Dedifferentiated amniotic fluid mesenchymal stem cell (primary cell): ENCODE data around the gene TACC2.
"Not testable (repeated sequence)": the region's sequence is repeated elsewhere in the genome, so short reads cannot be mapped to it uniquely, and the experiment has no call there.

ENCODE experiments used
- DNase-seq: peaks from one replicate; pipeline ENCODE4 v3.0.0-alpha.2; 2016; ENCODE audit errors: extremely low spot score

TACC2 gene

DNA sequence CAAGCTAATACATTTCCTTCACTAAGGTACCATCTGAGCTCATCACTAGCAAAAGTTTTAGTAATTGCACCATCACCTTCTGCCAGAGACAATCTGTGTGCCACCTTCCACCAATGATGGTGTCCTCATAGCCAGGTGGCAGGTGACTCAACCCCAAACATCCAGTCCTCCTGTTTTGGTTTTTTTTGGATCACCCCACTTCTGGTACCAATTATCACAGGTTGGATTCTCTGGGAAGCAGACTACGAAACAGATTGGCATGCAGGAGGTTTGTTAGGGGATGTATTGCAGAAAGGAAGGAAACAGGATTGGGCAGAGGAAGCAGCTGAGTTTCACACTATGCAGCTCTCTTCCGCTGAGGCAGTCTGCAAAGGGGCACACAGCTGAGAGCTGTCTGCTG, 4.5 kb upstream of the TACC2 start:
- no peak for DNase-seq

DNA sequence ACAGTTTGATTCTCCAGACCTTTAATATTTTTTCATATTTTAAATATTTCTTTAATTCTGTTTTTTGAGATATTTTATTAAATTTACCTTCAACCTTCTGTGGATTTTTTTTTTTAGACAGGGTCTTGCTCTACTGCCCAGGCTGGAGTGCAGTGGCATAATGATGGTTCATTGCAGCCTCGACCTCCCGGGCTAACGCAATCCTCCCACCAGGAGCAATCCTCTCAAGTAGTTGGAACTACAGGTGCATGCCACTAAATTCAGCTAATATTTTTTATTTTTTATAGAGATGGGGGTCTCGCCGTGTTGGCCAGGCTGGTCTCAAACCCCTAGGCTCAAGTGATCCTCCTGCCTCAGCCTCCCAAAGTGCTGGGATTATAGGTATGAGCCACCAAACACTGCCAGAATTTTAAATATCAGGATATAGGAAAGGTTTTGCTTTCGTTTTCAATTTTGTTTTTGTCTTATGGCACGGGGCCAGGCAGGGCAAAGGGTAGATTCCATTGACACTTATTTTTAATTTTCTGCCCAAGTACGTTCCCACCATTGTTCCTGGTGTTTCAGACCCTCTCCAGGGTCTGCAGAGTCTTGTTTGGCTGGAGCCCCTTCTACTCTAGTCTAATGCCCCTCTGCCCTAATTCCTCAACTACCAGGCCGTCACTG, 1.2 kb downstream of the TACC2 start:
- DNase-seq: no peak

DNA sequence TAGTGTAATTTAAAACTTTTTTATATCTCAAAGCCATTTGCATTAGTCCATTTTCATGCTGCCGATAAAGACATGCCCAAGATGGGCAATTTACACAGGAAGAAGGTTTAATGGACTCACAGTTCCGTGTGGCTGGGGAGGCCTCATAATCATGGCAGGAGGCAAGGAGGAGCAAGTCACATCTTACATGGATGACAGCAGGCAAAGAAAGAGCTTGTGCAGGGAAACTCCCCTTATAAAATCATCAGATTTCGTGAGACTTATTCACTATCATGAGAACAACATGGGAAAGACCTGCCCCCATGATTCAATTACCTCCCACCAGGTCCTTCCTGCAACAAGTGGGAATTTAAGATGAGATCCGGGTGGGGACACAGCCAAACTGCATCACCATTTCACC, 2.8 kb downstream of the TACC2 start:
- not testable (repeated sequence) for DNase-seq

DNA sequence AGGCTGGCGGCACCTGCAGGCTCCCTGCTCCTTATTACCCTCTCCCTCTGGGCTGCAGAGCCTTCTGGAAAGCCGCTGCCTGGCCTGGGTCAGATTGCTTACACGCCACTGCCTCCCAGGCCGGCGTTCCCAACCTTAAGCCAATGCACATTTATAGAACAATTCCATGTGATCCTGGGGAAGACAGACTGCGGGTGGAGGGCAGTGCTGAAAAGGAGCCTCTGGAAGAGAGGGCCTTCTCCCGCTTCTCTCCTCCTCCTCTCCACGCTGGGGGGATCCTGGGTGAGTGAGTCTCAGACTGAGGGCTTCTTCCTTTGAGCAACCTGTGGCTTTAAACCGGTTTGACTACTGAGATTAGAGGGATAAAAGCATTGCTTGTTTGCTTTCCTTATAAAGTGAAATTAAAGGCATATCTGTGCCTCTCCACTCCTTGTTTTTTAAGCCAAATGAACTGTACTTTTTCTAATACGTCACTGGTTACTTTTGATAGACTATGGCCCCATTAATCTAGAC, 5.5 kb downstream of the TACC2 start:
- no peak for DNase-seq

DNA sequence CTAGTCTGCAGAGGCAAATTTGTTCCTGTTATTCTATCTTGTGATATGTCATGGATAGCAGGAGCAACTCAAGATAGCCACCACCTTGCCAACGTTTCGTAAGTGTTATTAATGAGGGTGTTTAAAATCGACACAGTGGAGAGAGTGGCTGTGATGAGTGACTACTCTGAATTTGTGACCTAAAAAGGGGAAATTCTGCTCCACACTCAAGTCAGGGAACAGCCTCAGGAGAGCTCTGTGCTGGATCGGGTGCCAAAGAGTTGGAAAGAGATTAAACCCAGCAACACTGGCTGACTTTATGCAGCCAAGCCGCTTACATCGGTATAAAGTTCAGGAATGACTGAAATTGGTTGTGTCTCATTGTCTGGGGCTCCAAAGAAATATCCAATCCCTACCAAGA, 9.5 kb downstream of the TACC2 start:
- no peak for DNase-seq

DNA sequence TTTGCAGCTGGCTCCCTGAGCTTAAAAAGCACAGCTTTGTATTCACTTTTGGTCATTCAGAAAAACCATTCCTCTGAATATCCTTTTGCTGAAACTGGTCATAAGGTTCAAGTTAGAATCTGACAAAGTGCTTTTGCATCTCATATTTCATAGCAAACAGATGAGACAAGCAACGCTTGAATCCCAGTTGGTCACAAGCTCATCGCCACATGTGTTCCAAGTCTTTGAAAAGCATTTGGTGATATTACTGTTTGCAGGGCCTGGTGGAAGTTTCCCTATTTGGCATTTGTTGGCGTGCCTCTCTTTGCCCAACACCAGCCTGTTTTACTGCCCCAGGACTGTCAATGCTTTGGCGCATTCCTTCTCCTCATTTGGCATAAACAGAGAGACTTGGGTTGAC, 10.3 kb downstream of the TACC2 start:
- no peak for DNase-seq

DNA sequence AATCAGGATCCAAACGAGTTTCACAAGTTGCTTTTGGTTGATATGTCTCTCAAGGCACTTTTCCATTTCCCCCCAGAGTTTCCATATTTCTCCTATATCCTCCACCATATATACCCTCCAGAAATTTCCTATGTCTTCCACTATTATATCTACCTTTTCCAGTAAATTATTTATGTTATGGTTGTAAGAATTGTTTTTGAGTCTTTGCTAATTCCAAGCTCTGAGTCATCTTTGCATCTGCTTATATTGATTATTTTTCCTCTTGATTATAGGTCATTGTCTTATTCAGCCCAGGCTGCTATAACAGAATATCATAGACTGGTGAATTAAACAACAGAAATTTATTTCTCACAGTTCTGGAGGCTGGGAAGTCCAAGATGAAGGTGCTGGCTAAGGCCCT, 12.7 kb downstream of the TACC2 start:
- DNase-seq: no peak

DNA sequence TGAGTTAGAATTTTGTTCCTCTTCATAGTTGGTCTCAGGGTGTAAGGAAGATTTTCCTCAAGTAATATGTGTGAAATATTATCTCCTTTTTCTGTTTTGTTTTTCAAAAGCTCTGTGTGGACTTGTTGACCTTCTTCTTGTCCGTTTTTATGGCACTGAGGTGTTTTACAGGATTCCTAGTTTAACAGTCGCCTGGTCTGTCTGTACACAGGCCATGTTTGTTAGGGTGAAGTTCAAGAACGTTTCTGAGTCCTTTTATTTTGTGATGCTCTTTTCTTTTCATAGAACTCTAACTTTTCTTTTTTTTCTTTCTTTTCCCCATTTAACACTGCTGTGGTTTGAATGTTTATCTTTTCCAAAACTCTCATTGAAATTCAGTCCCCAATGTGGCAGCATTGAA, 18.5 kb downstream of the TACC2 start:
- no peak for DNase-seq

DNA sequence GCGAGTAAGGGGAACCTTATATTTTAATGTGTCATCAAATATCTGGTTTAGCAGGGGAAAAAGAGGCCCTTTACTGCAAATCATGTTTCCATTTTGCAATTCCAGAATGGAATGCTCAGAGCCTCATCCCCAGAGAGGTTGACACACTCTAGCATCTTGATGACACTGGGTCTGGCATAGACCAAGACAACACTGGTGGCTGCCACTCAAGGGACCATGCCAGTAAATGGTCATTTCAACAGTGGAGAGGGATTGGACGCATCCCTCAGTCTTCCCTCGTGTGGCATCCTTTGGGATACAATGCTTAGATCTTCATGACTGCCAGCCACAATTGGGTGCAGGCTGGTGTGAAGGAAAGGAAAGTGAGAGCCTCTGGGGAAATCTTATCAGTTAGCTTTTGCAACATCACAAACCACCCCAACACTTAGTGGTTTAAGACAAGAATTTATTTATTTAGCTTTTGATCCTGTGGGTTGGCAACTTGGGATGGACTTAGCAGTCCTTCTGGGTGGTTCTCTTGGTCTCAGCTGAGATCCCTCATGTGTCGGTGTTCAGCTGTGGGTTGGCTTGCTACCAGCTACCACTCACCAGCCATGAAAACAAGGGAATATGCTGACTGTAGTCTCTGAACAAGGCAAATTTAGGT, 21.6 kb downstream of the TACC2 start:
- DNase-seq: no peak

DNA sequence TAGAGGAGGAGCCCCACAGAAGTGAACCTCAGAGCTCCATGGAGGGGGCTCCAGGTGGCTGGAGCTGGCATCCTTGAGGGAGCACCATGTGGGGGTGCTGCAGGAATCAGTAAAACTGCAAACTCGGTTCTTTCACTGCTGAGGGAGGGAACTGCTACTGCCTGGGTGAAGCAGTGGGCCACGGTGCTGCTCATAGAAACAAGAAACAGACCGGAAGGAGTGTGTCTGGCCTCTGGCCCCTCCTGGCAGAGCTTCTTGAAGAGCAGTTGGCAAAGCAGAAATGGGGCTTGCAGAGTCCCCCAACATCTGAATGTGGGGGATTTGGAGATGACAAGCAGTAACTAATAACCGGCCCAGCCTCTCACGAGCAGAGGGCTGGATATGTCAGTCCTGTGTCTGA, 23.8 kb downstream of the TACC2 start:
- DNase-seq: no peak

DNA sequence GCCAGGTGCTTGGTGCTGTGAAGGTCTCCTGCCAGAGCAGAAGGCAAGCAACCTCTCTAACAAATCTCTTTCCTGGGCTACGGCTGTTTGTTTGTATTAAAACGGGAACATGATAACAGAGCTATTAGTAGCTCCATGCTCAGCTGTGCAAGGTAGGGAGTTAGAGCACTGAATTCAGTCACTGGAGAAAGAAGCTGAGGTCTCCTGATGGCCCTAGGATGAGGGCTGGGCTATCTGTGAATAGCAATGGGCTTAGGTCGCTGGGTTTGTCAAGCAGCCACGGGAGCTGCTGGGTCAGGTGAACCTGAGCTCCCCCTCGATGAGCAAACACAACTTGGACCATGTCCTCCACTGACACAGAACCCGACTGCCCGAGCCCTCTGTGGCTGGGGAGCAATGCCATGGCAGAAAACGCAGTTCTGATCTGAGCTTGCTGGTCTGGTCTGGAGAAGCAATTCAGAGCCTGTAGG, 24.4 kb downstream of the TACC2 start:
- no peak for DNase-seq

DNA sequence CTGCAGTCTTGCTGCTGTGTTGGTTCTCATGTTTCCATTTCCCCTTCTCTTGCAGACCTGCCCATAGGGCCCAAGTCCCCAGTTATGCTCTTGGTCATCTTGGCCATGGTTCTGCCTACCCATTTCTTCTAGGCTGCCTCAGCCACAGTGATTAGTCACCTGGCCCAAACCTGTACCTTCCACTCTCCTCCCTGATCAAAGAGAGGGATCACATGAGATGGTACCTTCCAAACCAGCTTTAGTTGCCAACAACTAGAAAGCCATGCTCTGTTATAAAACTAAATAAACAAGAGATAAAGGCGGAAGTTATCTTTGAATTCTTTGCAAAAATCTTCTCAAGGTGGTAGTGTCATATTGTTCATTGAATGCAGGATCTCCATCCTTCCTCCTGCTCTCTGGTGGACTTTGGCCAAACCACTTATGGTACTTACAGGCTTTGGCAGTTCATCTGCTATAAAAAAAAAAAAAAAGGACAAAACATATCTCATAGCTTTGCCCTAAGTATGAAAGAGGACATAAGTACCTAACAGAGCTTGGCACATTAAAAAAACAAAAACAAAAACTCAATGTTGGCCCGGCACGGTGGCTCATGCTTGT, 25.8 kb downstream of the TACC2 start:
- DNase-seq: no peak

DNA sequence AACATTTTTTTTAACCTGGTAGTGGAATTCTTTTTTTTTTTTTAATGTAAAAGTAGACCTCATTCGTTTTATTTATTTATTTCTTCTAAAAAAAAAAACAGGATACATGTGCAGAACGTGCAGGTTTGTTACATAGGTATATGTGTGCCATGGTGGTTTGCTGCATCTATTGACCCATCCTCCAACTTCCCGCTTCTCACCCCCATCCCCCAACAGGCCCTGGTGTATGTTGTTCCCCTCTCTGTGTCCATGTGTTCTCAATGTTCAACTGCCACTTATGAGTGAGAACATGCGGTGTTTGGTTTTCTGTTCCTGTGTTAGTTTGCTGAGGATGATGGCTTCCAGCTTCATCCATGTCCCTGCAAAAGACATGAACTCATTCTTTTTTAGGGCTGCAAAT, 29.0 kb downstream of the TACC2 start:
- not testable (repeated sequence) for DNase-seq

DNA sequence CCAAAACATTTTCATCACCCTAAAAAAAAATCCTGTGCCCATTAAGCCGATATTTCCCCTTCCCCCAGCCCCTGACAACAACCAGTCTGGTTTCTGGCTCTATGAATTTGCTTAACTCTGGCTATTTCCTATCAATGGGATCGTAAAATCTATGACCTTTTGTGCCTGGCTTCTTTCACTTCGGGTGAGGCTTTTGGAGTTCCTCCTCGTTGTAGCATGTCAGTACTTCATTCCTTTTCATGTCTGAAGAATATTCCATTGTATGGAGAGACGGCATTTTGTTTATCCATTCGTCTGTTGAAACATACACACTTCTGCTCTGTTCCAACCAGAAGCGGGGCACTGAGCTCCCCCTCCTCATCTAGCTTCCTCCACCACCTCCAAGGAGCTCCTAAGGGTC, 29.5 kb downstream of the TACC2 start:
- no peak for DNase-seq

DNA sequence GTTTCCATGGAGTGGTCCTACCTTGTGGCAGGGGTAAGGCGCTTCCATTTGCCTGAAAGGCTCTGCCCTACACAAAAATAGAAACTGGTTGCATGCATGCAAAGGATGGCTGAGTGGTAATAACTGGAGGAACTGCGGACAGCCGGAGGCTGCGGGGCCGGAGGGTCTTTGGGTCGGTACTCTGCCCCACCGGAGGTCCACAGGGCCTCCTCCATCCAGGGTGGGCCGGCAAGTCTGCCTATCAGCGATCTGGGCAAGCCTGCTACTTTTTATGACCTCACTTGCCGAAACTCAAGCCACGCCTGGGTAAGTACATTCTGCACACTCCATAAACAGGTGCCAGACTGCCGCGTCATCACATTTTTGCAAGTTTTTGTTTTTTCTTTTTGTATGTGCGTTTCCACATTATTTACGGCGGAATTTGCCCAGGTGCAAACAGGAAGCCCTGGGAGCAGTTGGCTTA, 30.0 kb downstream of the TACC2 start:
- DNase-seq: no peak

DNA sequence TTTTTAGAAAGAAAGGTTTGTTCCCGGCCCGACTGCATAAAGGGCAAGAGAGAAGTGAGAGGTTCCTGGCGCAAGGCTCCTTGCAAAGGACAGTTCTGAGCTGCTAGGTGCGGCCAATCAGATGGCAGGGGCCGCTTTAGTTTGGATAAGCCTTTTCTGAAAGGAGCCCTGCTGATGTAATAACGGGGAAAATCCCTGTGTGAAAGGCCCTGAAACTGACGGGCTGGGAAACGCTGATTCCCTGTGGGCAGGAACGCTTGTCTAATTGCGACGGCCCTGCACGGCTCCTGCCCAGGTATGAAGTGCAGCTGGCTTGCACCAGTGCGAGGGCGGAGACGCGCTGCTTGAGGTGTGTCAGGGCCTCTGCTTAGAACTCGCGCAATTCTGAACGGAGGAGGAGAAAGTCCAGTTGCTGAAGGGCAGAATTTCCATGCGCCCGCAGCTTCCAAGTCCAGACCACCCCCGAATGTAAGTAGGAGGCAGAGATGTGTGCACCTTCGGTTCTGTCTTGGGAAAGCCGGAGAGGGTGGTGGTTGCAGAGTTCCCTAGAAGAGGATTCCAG, 30.5 kb downstream of the TACC2 start:
- no peak for DNase-seq

DNA sequence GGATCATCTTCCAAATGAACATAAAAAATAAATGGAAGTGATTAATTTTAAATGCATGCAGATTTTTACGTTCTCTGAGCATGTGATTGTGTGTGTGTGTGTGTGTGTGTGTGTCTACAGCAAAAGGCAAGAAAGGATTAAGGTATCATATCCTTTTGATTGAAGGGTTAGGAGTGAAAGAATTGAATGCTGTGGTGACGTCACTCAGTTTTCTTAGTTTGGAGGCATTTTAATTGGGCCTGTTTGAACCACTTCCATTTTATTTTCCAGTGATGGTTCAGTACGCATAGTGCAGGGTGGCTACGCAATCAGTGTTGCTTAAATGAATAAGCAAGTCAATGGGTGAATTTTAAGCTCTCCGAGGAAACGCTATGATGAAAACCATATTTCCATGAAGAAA, 31.3 kb downstream of the TACC2 start:
- DNase-seq: no peak

DNA sequence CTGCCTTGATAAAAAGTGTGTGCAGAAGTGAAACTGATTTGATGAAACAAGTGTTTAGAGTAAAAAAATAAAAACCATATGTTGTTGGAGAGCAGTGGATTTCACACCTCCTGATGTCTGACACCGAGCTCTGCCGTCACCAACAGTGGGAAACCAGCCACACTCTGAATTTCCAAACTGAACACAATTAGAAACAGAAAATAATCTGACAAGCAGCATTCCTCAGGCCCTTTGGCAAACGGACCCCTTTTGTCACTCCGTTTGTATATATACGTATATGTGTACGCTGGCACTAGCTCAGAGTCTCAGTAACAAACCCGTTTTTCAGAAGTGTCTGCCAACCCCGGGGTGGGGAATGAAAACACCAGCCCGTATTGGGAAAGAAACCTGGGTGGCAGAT, 32.4 kb downstream of the TACC2 start:
- DNase-seq: no peak

DNA sequence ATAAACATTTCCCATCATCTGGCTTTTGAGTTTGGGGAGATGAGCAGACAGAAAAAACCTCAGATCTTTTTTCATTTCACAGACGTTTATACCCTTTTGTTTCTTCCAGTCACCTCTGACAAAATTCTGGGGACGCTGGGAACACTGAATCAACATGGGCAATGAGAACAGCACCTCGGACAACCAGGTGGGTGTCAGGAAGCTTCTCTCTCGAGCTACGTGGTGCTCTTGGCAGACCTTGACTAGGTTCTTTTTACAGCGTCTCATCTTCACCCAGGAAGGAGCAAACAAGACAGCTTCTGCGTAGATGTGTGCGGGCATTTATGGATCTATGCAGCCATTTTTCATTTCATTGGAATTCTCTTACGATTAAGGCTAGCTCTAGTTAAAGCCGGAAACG, 32.9 kb downstream of the TACC2 start:
- no peak for DNase-seq

DNA sequence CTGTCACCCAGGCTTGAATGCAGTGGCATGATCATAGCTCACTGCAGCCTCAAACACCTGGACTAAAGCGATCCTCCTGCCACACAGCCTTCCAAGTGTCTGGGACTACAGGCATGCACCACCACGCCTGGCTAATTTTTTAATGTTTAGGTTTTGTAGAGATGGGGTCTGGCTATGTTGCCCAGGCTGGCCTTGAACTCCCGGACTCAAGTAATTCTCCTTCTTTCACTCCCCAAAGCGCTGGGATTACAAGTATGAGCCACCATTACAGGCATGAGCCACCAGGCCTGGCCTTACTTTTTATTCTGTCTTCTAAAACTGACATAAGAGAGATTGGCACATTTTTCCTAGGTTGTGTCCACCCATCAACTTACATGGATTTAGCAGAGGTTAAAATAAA, 33.3 kb downstream of the TACC2 start:
- DNase-seq: no peak

DNA sequence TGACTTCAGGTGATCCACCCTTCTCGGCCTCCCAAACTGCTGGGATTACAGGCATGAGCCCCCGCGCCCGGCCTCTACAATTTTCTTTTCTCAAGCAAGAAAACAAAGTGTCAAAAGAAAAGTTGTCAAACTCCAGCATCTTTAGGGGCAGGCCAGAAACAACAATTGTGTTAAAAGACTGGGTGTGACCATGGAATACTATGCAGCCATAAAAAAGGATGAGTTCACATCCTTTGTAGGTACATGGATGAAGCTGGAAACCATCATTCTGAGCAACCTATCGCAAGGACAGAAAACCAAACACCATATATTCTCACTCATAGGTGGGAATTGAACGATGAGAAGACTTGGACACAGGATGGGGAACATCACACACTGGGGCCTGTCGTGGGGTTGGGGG, 34.3 kb downstream of the TACC2 start:
- not testable (repeated sequence) for DNase-seq

DNA sequence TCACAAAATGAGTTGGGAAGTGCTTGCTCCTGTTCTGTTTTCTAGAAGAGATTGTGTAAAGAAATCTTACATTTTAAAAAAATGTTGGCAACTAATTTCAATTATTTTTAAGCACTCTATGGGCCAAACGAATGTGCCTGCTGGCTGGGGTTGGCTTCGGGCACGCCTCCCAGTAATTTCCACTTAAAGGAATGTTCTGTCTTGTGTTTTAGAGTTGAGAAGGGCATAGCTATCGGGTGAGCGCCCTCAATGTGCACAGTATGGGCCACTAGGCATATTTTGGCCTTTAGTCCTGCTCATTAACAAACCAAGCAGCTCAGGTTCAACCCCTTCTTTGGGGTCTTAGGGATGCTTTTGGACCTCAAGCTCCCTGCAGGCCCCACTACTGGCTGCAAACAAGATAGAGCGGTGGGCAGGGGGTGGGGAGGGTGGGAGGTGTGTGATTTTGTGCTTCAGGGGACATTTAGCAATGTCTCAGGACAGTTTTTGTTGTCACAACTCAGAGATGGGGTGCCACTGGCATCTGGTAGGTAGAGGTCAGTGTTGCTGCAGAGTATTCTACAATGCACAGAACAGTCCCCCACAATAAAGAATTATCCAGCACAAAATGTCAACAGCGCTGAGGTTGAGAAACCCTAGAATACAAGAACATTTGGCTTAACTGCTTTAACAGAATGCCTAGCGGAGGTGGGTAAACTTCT, 40.7 kb downstream of the TACC2 start:
- no peak for DNase-seq
